MG63 (cell line): Measurements from ENCODE around the gene MAST4. TPM values are rescaled to one million over a fixed set of nuclear protein-coding genes. Genes with fewer than 3 reads are reported as not detected.

Experiments used
- DNase-seq: peaks from one replicate; pipeline ENCODE4 v3.0.0-alpha.2; 2020
- H3K27me3 ChIP-seq: fragments of 250-450 bp; sonication (Bioruptor Pico); 2 replicates; pipeline ENCODE4 v1.5.1; 2020; ENCODE audit warnings: mild to moderate bottlenecking, moderate library complexity
- H3K36me3 ChIP-seq: fragments of 250-450 bp; sonication (Bioruptor Pico); 2 replicates; pipeline ENCODE4 v1.5.1; 2020; ENCODE audit warnings: mild to moderate bottlenecking, moderate library complexity
- H3K4me3 ChIP-seq: fragments of 250-450 bp; sonication (Bioruptor Pico); 2 replicates; pipeline ENCODE4 v1.5.1; 2020; ENCODE audit warnings: mild to moderate bottlenecking, moderate library complexity
- H3K9me3 ChIP-seq: fragments of 250-450 bp; sonication (Bioruptor Pico); 2 replicates; pipeline ENCODE4 v1.5.1; 2020; ENCODE audit warnings: mild to moderate bottlenecking, moderate library complexity
- total RNA-seq: library from RNA; depleted of rRNA; stranded (reverse); fragments of >200 nt; shearing (Covaris generic); gene quantifications from 2 replicates; pipeline ENCODE4 v1.2.3, GENCODE V29; 2014; ENCODE audit warnings: low replicate concordance

Gene MAST4
- total RNA-seq, 1 experiment from 2014 or later: 0.16 TPM

GRCh38 chr5:66702426-66702825, 106.2 kb downstream of the MAST4 start:
- Histone ChIP-seq H3K9me3 (no peaks in the 10 kb centered on the region), H3K36me3 (no peaks in the 10 kb centered on the region), H3K4me3 (no peak overlapping the region), H3K27me3 (no peaks in the 10 kb centered on the region)
- no peak for DNase-seq

GRCh38 chr5:66704790-66705425, 108.7 kb downstream of the MAST4 start:
- DNase-seq: no peak
- Histone ChIP-seq H3K9me3 (no peaks in the 10 kb centered on the region), H3K4me3 (no peak overlapping the region), H3K36me3 (no peaks in the 10 kb centered on the region), H3K27me3 (no peaks in the 10 kb centered on the region)

- Histone ChIP-seq H3K9me3 (no peaks in the 10 kb centered on the region), H3K36me3 (no peaks in the 10 kb centered on the region), H3K27me3 (peaks cover 5% of the 10 kb centered on the region; the same call in 1 of the 2 replicates), H3K4me3 (no peak overlapping the region)
- no peak for DNase-seq
Measured at GRCh38 chr5:66708368-66708767, 112.2 kb downstream of the MAST4 start.

GRCh38 chr5:66710557-66711088, 114.4 kb downstream of the MAST4 start:
- peak; percentile 22 for DNase-seq
- no peaks in the 10 kb centered on the region for H3K9me3 ChIP-seq
- H3K4me3 ChIP-seq: no peak overlapping the region
- peaks cover 5% of the 10 kb centered on the region; the same call in 1 of the 2 replicates for H3K27me3 ChIP-seq
- H3K36me3 ChIP-seq: no peaks in the 10 kb centered on the region

GRCh38 chr5:66713998-66714397, 117.8 kb downstream of the MAST4 start:
- Histone ChIP-seq H3K9me3 (no peaks in the 10 kb centered on the region), H3K27me3 (peaks cover 5% of the 10 kb centered on the region; the same call in 1 of the 2 replicates), H3K4me3 (no peak overlapping the region), H3K36me3 (no peaks in the 10 kb centered on the region)
- no peak for DNase-seq

- 0 out of 2 replicates have a peak, but pooled peaks cover 2% of the 10 kb centered on the region for H3K27me3 ChIP-seq
- no peaks in the 10 kb centered on the region for H3K36me3 ChIP-seq
- no peak for DNase-seq
- H3K9me3 ChIP-seq: no peaks in the 10 kb centered on the region
- H3K4me3 ChIP-seq: no peak overlapping the region
Measured at GRCh38 chr5:66717455-66718373, 121.5 kb downstream of the MAST4 start.

GRCh38 chr5:66718374-66719002, 122.3 kb downstream of the MAST4 start:
- no peaks in the 10 kb centered on the region for H3K36me3 ChIP-seq
- no peak overlapping the region for H3K4me3 ChIP-seq
- 0 out of 2 replicates have a peak, but pooled peaks cover 2% of the 10 kb centered on the region for H3K27me3 ChIP-seq
- H3K9me3 ChIP-seq: no peaks in the 10 kb centered on the region
- no peak for DNase-seq

- no peaks in the 10 kb centered on the region for H3K9me3 ChIP-seq
- H3K36me3 ChIP-seq: no peaks in the 10 kb centered on the region
- DNase-seq: no peak
- 0 out of 2 replicates have a peak, but pooled peaks cover 2% of the 10 kb centered on the region for H3K27me3 ChIP-seq
- H3K4me3 ChIP-seq: no peak overlapping the region
Measured at GRCh38 chr5:66720780-66721179, 124.6 kb downstream of the MAST4 start.

GRCh38 chr5:66722686-66723085, 126.5 kb downstream of the MAST4 start:
- Histone ChIP-seq H3K9me3 (no peaks in the 10 kb centered on the region), H3K4me3 (no peak overlapping the region), H3K27me3 (0 out of 2 replicates have a peak, but pooled peaks cover 2% of the 10 kb centered on the region), H3K36me3 (no peaks in the 10 kb centered on the region)
- no peak for DNase-seq

GRCh38 chr5:66724349-66725139, 128.4 kb downstream of the MAST4 start:
- no peak for DNase-seq
- Histone ChIP-seq H3K9me3 (no peaks in the 10 kb centered on the region), H3K4me3 (no peak overlapping the region)

GRCh38 chr5:66727630-66728029, 131.4 kb downstream of the MAST4 start:
- Histone ChIP-seq H3K27me3 (no peaks in the 10 kb centered on the region), H3K9me3 (no peaks in the 10 kb centered on the region)
- DNase-seq: no peak

More at GRCh38 chr5:66724349-66725139, 128.4 kb downstream of the MAST4 start:
- H3K36me3 ChIP-seq: no peaks in the 10 kb centered on the region
- H3K27me3 ChIP-seq: 0 out of 2 replicates have a peak, but pooled peaks cover 2% of the 10 kb centered on the region

GRCh38 chr5:66728049-66728448, 131.9 kb downstream of the MAST4 start:
- DNase-seq: no peak
- Histone ChIP-seq H3K4me3 (no peak overlapping the region), H3K36me3 (no peaks in the 10 kb centered on the region), H3K9me3 (no peaks in the 10 kb centered on the region), H3K27me3 (no peaks in the 10 kb centered on the region)

More at GRCh38 chr5:66727630-66728029, 131.4 kb downstream of the MAST4 start:
- Histone ChIP-seq H3K4me3 (no peak overlapping the region), H3K36me3 (no peaks in the 10 kb centered on the region)

GRCh38 chr5:66737096-66737495, 140.9 kb downstream of the MAST4 start:
- Histone ChIP-seq H3K36me3 (no peaks in the 10 kb centered on the region), H3K27me3 (peaks cover 6% of the 10 kb centered on the region), H3K4me3 (no peak overlapping the region), H3K9me3 (no peaks in the 10 kb centered on the region)
- no peak for DNase-seq

GRCh38 chr5:66738136-66738535, 141.9 kb downstream of the MAST4 start:
- Histone ChIP-seq H3K27me3 (peaks cover 6% of the 10 kb centered on the region), H3K4me3 (no peak overlapping the region), H3K9me3 (no peaks in the 10 kb centered on the region), H3K36me3 (no peaks in the 10 kb centered on the region)
- DNase-seq: no peak

GRCh38 chr5:66739021-66739420, 142.8 kb downstream of the MAST4 start:
- DNase-seq: no peak
- H3K4me3 ChIP-seq: no peak overlapping the region
- no peaks in the 10 kb centered on the region for H3K9me3 ChIP-seq
- no peaks in the 10 kb centered on the region for H3K36me3 ChIP-seq
- H3K27me3 ChIP-seq: peaks cover 6% of the 10 kb centered on the region

GRCh38 chr5:66739951-66740350, 143.8 kb downstream of the MAST4 start:
- Histone ChIP-seq H3K27me3 (peaks cover 4% of the 10 kb centered on the region), H3K9me3 (no peaks in the 10 kb centered on the region)

More at GRCh38 chr5:66739951-66740350, 143.8 kb downstream of the MAST4 start:
- H3K4me3 ChIP-seq: no peak overlapping the region
- DNase-seq: no peak
- no peaks in the 10 kb centered on the region for H3K36me3 ChIP-seq
